Effector memory CD4-positive, alpha-beta T cell (primary cell): ENCODE measurements around the gene CCDC201.
"Not testable (repeated sequence)": the region's sequence is repeated elsewhere in the genome, so short reads cannot be mapped to it uniquely, and the experiment has no call there.

ENCODE experiments used
- DNase-seq, 3 donors: peaks; one replicate each; pipeline ENCODE4 v3.0.0-alpha.2; 2020
- H3K27ac ChIP-seq: 2 replicates; pipeline ENCODE4 v1.7.0; 2013; ENCODE audit warnings: mild to moderate bottlenecking, low read length, moderate library complexity; ENCODE audit not compliant: insufficient read depth, poor library complexity, severe bottlenecking
- H3K27me3 ChIP-seq: replicated peaks from 2 replicates; pipeline ENCODE4 v1.7.0; 2013; ENCODE audit warnings: mild to moderate bottlenecking, low read length; ENCODE audit not compliant: insufficient read depth, control insufficient read depth, poor library complexity, severe bottlenecking
- H3K36me3 ChIP-seq: 2 replicates; pipeline ENCODE4 v1.7.0; 2013; ENCODE audit warnings: mild to moderate bottlenecking, low read length, moderate library complexity; ENCODE audit not compliant: control insufficient read depth, insufficient read depth
- H3K4me1 ChIP-seq: 2 replicates; pipeline ENCODE4 v1.7.0; 2013; ENCODE audit warnings: low read length, mild to moderate bottlenecking; ENCODE audit not compliant: control insufficient read depth, insufficient read depth, poor library complexity, severe bottlenecking
- H3K4me3 ChIP-seq: 2 replicates; pipeline ENCODE4 v1.7.0; 2013; ENCODE audit warnings: low read length, low read depth, mild to moderate bottlenecking; ENCODE audit not compliant: insufficient read depth, poor library complexity, severe bottlenecking
- H3K9me3 ChIP-seq: 2 replicates; pipeline ENCODE4 v1.7.0; 2013; ENCODE audit warnings: mild to moderate bottlenecking, low read length, moderate library complexity; ENCODE audit not compliant: control insufficient read depth

Gene CCDC201

DNA sequence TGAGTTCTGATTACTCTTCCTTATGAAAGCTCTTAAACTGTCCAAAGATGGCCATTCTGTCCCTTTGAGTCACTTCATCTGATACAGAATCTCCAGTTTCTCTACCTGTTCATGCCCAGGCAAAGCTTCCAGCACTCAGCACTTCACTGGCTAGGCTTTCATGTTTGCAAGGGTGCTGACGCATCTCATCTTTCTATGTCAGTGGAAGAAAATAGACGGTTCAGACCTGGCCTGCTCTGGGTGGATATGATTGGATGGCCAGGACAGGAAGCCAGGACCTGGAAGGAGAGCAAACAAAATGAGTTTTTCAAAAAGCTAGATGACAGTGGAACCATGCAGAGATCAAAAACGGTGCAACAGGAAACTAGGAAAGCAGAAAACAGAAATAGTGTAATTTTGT, 17.2 kb downstream of the CCDC201 start:
- not testable (repeated sequence) for H3K27ac ChIP-seq, H3K4me3 ChIP-seq, H3K4me1 ChIP-seq, H3K9me3 ChIP-seq, DNase-seq, H3K27me3 ChIP-seq, H3K36me3 ChIP-seq

DNA sequence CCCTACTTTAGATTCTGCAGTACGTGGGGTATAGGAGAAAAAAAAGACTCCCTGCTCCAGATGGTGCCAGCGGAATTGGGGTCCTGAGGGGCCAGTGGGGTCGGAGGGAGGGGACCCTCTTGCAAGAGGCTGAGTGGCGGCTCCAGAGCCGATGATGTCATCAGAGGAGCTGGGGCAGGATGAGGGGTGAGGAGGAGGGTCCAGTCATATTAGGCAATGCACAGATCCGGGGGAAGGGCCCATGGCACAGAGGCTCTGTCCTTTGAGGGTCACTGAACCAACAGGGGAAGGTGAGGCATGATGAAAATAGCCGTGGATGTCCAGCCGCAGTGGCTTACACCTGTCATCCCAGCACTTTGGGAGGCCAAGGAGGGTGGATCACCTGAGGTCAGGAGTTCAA, 19.4 kb downstream of the CCDC201 start:
- H3K27me3 ChIP-seq, H3K36me3 ChIP-seq, DNase-seq, H3K4me3 ChIP-seq, H3K9me3 ChIP-seq, H3K4me1 ChIP-seq, H3K27ac ChIP-seq: not testable (repeated sequence)

DNA sequence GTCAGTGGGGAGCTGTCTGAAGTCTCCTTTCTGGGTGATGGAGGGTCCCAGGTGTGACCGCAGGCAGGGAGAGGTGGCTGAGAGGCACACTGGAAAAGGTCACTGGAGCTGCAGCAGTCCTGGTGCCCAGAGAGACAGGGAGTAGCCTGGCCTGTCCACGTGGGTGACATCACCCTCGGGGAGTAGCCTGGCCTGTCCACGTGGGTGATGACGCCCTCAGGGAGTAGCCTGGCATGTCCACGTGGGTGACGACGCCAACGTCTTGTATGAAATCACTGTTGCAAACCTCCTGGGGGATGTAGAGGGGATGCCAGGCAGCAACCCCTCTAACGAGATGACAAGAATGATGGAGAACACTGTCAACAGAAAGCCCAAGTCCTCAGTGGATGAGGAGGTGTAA, 19.9 kb downstream of the CCDC201 start:
- H3K4me3 ChIP-seq, H3K4me1 ChIP-seq, H3K9me3 ChIP-seq, H3K27ac ChIP-seq, H3K36me3 ChIP-seq, DNase-seq, H3K27me3 ChIP-seq: not testable (repeated sequence)

DNA sequence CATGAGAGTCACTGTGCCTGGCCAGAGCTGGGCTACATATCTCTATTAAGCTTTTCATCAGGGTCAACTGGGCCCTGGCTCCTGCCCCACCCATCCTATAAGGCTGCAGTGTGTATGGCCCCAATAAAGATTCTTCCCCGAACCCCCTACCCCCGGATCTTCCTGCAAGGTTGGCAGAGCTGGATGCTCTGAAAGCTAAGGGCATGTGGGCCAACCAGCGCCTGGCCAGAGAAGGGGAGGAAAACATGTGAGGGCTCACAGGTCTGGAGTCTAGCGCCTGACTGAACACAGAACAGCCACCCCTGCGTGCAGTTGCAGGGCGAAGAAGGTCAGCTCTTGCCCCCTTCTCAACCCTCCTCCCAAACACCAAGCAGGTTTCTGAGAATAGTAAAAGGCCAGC, 24.1 kb downstream of the CCDC201 start:
- H3K36me3 ChIP-seq, DNase-seq, H3K9me3 ChIP-seq, H3K27me3 ChIP-seq, H3K4me1 ChIP-seq, H3K27ac ChIP-seq, H3K4me3 ChIP-seq: not testable (repeated sequence)

DNA sequence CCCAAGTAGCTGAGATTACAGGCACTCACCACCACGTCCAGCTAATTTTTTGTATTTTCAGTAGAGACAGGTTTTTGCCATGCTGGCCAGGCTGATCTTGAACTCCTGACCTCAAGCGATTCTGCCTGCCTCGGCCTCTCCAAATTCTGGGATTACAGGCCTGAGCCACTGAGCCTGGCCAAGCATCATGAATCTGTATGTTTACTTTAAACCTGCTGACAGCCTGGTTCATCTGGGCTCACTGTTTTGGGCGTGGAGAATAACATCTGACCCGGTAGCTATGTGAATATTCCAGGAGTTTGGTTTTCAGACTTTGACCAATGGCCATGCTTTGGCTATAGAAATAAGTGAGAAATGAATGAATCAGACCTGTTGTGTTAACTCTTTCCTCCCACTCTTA, 26.3 kb downstream of the CCDC201 start:
- not testable (repeated sequence) for H3K27me3 ChIP-seq, H3K4me1 ChIP-seq, H3K27ac ChIP-seq, H3K9me3 ChIP-seq, H3K4me3 ChIP-seq, DNase-seq, H3K36me3 ChIP-seq

DNA sequence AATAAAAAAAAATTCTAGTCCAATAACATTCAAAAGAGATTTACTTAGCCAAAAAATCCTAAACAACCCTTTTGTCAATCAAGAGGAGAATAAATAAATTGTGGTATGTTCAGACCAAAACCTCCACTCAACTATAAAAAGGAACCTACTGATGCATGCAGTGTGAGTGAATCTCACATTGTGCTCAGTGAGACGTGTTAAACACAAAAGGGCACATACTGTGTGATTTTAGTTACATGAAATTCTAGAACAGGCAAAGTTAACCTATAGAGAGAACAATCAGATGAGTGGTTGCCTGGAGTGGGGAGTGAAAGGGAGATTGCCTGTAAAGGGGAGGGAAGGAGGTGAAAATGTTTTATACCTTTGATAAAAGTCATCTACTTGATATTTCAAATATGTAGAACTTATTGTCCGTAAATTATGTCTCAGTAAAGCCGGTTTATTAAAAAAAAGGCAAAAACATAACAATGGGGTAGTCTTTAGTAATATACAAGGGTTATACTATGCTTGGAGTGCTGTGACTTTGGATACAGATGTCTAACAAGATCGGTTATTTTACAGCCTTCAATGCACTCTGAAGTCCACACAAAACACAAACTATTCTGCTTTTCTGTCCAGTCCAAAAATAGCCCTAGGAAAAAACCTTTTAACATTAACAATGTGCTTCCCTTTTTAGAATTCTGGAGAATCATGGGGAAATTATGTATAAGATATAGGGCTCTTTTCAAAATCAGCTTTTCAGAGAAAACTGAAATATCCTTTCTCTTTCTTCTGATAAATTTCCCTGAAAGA, 30.8 kb downstream of the CCDC201 start:
- H3K27ac ChIP-seq, H3K27me3 ChIP-seq: not testable (repeated sequence)

DNA sequence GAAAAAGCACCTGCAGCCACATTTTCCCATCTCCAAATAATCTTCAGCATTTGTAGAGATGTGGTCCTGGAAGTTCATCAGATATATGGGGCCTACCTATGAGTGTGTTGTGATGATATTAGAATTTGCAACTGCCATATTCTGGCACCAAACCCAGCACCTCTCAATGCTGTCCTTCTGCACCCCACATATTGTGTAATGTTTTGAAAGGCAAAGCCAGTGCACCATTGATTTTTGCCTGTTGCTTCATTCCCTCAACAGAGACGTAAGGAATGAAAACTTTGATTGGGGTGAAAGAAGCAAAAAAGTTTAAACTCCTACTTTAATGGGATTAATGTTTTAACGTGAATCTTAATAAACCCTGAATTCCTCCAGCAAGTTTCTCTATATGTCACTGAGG, 34.0 kb downstream of the CCDC201 start:
- H3K36me3 ChIP-seq: not testable (repeated sequence)

More for the DNA sequence above, 30.8 kb downstream of the CCDC201 start:
- DNase-seq, H3K9me3 ChIP-seq, H3K4me3 ChIP-seq, H3K4me1 ChIP-seq, H3K36me3 ChIP-seq: not testable (repeated sequence)

DNA sequence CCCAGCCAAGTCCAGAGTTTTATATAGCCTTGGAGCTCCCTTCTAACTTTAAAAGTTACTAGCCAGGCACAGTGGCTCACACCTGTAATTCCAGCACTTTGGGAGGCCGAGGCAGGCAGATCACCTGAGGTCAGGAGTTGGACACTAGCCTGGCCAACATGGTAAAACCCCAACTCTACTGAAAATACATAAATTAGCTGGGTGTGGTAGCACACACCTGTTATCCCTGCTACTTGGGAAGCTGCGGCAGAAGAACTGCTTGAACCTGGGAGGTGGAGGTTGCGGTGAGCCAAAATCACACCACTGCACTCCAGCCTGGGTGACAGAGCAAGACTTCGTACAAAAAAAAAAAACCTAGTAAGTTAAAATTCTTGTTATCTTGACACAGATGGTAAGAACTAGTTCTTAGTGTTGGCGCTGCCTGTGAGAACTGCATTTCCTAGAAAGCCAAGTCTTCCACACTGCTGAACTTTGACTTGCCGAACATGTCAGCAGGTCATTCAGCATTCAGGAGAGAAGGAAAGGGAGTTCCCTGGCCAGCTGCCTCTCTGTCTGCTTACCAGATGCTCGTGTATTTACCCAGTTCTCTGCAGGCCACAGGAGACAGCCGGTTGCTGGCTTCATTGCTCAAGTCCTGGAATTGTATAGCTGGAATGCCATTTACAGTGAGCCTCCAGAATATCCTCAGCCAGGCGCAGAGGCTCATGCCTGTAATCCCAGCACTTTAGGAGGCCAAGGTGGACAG, 40.3 kb downstream of the CCDC201 start:
- DNase-seq, H3K4me3 ChIP-seq, H3K9me3 ChIP-seq, H3K27me3 ChIP-seq, H3K4me1 ChIP-seq, H3K36me3 ChIP-seq, H3K27ac ChIP-seq: not testable (repeated sequence)

More for the DNA sequence above, 34.0 kb downstream of the CCDC201 start:
- not testable (repeated sequence) for H3K27ac ChIP-seq, DNase-seq, H3K4me1 ChIP-seq, H3K27me3 ChIP-seq, H3K4me3 ChIP-seq, H3K9me3 ChIP-seq

DNA sequence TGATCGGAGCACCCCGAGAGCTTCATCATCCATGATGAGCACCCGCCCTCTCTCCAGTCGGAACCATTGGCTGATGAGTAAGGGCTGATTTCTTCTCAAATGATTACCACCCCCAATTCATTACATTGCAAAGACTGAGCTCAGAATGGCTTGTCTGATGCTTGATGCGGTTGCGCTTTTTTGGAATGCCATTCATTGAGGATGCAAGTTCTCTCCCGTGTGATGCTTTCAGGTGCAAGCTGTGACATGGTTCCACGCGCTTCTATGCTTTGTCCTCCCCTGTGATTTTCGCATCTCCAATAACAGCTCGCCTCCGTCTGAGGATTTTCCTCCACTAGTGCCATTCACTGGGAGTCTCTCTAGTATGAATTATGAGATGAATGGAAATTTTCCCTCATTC, 43.0 kb downstream of the CCDC201 start:
- DNase-seq, H3K27ac ChIP-seq, H3K4me3 ChIP-seq: not testable (repeated sequence)

DNA sequence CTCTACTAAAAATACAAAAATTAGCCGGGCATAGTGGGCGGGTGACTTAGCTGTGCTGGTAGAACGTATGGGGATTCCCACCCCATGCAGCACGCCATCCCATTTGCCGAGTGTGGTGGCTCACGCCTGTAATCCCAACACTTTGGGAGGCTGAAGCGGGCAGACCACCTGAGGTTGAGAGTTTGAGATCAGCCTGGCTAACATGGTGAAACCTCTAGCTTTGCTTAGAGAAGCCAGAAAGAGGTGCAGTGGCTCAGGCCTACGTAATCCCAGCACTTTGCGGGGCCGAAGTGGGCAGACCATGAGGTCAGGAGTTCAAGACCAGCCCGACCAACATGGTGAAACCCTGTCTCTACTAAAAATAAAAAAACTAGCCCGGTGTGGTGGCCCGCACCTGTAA, 45.2 kb downstream of the CCDC201 start:
- DNase-seq, H3K9me3 ChIP-seq, H3K4me3 ChIP-seq, H3K27ac ChIP-seq, H3K4me1 ChIP-seq, H3K36me3 ChIP-seq, H3K27me3 ChIP-seq: not testable (repeated sequence)

More for the DNA sequence above, 43.0 kb downstream of the CCDC201 start:
- H3K9me3 ChIP-seq, H3K36me3 ChIP-seq, H3K27me3 ChIP-seq, H3K4me1 ChIP-seq: not testable (repeated sequence)
